Measurements from ENCODE around the gene ARID4A.
"Not testable (repeated sequence)": the region's sequence is repeated elsewhere in the genome, so short reads cannot be mapped to it uniquely, and the experiment has no call there.

Gene ARID4A

DNA sequence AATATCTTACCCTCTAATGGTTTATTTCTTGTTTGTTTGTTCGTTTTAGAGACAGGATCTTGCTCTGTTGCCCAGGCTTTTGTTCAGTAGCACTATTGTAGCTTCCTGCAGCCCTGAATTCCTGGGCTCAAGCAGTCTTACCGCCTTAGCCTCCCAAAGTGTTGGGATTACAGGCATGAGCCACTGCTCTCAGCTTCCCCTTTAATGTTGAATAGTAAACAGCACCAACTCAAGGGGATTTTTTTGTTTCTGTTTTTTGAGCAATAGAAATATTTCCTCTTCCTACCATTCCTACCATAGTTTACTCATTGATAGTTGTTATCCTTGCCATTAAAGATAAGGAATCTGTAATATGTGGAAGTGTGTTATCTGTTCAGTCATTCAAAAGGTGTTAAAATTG, 10.7 kb downstream of the ARID4A start:
- no peak for DNase-seq
- Histone ChIP-seq H3K9me3 (no peaks in the 10 kb centered on the region), H3K36me3 (peaks cover 9% of the 10 kb centered on the region; the same call in 1 of the 2 replicates), H3K4me3 (ENCODE audit: low read depth, low read length) (no peak overlapping the region), H3K27me3 (no peaks in the 10 kb centered on the region), H3K4me1 (no peaks in the 10 kb centered on the region)
- TF ChIP-seq CTCF (IDR thresholded peaks at IDR 0.05; ENCODE audit: low read depth, low read length), result no peak

GRCh38 chr14:58313699-58314098, 15.3 kb downstream of the ARID4A start:
- Histone ChIP-seq H3K4me3 (ENCODE audit: low read depth, low read length) (no peak overlapping the region), H3K4me1 (no peaks in the 10 kb centered on the region), H3K36me3 (no peaks in the 10 kb centered on the region), H3K27me3 (no peaks in the 10 kb centered on the region), H3K9me3 (no peaks in the 10 kb centered on the region)
- no peak for DNase-seq
- no peak for TF ChIP-seq CTCF (IDR thresholded peaks at IDR 0.05; ENCODE audit: low read depth, low read length)

DNA sequence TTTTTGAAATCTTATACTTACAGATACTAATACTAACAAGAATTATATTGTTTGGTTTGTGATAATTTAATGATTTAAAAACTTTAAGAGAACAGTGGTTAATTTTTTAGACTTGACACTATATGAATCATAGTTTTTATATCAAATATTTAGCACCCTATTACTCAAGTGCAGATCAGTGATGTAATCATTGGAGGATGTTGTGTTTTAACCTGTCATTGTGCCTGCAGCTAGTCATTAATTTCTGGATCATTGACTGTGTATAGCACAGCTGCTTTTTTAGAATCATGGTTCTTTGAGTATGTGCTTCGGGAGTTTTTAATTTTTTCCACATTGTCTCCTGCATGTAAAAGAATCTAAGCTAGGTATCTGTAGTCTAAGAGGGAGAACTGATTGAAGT, 17.3 kb downstream of the ARID4A start:
- TF ChIP-seq CTCF (IDR thresholded peaks at IDR 0.05; ENCODE audit: low read depth, low read length), result no peak
- H3K9me3 ChIP-seq, result no peaks in the 10 kb centered on the region
- H3K4me1 ChIP-seq, result no peaks in the 10 kb centered on the region
- no peak overlapping the region for H3K4me3 ChIP-seq (ENCODE audit: low read depth, low read length)
- no peaks in the 10 kb centered on the region for H3K27me3 ChIP-seq
- H3K36me3 ChIP-seq, result peaks cover 5% of the 10 kb centered on the region; the same call in 1 of the 2 replicates
- no peak for DNase-seq

GRCh38 chr14:58327019-58327418, 28.7 kb downstream of the ARID4A start:
- Histone ChIP-seq H3K4me1 (peaks cover 10% of the 10 kb centered on the region), H3K4me3 (ENCODE audit: low read depth, low read length) (no peak overlapping the region), H3K27me3 (no peaks in the 10 kb centered on the region), H3K9me3 (no peaks in the 10 kb centered on the region), H3K36me3 (peaks cover 27% of the 10 kb centered on the region)
- no peak for TF ChIP-seq CTCF (IDR thresholded peaks at IDR 0.05; ENCODE audit: low read depth, low read length)
- no peak for DNase-seq

DNA sequence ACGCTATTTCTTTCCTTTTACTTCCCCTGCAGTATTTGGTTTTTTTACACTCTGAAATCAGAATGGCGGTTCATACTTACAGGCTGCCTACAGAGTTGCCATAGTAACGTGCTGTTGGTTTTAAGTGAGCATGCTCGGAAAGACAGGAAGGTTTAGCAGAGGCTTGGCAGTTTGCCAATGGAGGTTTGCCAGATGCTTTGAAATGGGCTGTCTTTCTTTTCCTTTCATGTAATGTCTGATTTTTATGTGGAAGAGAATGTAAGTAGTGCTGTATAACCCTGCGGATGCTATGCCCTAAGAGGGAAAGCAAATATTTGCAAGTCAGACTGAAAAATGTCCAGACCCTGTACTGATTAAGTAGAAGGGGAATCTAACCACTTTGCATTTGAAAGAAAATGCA, 32.8 kb downstream of the ARID4A start:
- Histone ChIP-seq H3K4me1 (peaks cover 10% of the 10 kb centered on the region), H3K36me3 (peaks cover 16% of the 10 kb centered on the region), H3K27me3 (no peaks in the 10 kb centered on the region), H3K4me3 (ENCODE audit: low read depth, low read length) (peak overlapping the region; percentile 59), H3K9me3 (no peaks in the 10 kb centered on the region)
- peak; percentile 94 for DNase-seq
- no peak for TF ChIP-seq CTCF (IDR thresholded peaks at IDR 0.05; ENCODE audit: low read depth, low read length)

- no peak for TF ChIP-seq CTCF (IDR thresholded peaks at IDR 0.05; ENCODE audit: low read depth, low read length)
- Histone ChIP-seq H3K4me3 (ENCODE audit: low read depth, low read length) (peak overlapping the region; percentile 59), H3K9me3 (no peaks in the 10 kb centered on the region), H3K27me3 (no peaks in the 10 kb centered on the region), H3K36me3 (peaks cover 11% of the 10 kb centered on the region), H3K4me1 (peaks cover 3% of the 10 kb centered on the region)
- DNase-seq, result no peak
Observed at GRCh38 chr14:58332561-58332960, 34.2 kb downstream of the ARID4A start.

- not testable (repeated sequence) for H3K36me3 ChIP-seq; H3K4me3 ChIP-seq (ENCODE audit: low read depth, low read length); H3K9me3 ChIP-seq; H3K27me3 ChIP-seq; DNase-seq; H3K4me1 ChIP-seq
Observed at GRCh38 chr14:58339666-58340065, 41.3 kb downstream of the ARID4A start.

Data from BE2C (cell line).